Osteoblast (primary cell): Measurements from ENCODE around the gene MAFF. TPM values are rescaled to one million over a fixed set of nuclear protein-coding genes. Genes with fewer than 3 reads are reported as not detected.

Experiments used
- DNase-seq: peaks from one replicate; pipeline ENCODE4 v3.0.0; 2011; ENCODE audit warnings: low spot score, mixed read lengths; ENCODE audit not compliant: insufficient read length; ENCODE audit errors: missing footprints
- H2AFZ ChIP-seq: 2 replicates; pipeline ENCODE4 v1.6.0; 2011; ENCODE audit warnings: mild to moderate bottlenecking, low read length
- H3K27ac ChIP-seq: 2 replicates; pipeline ENCODE4 v1.5.1; 2011; ENCODE audit warnings: mild to moderate bottlenecking, low read depth, low read length, moderate library complexity
- H3K27me3 ChIP-seq: 2 replicates; pipeline ENCODE4 v1.6.0; 2012; ENCODE audit warnings: mild to moderate bottlenecking, control low read depth, inconsistent platforms, low read length, moderate library complexity; ENCODE audit not compliant: insufficient read depth
- H3K36me3 ChIP-seq: 2 replicates; pipeline ENCODE4 v1.5.1; 2011; ENCODE audit warnings: mild to moderate bottlenecking, low read length, control low read depth, moderate library complexity; ENCODE audit not compliant: insufficient read depth
- H3K4me1 ChIP-seq: 2 replicates; pipeline ENCODE4 v1.5.1; 2011; ENCODE audit warnings: mild to moderate bottlenecking, low read length, control low read depth, moderate library complexity; ENCODE audit not compliant: insufficient read depth
- H3K4me2 ChIP-seq: 2 replicates; pipeline ENCODE4 v1.6.0; 2011; ENCODE audit warnings: mild to moderate bottlenecking, low read length; ENCODE audit not compliant: insufficient read depth
- H3K4me3 ChIP-seq: fragments of 200-600 bp; sonication (generic); 3 replicates; pipeline ENCODE4 v1.5.1; 2012; ENCODE audit warnings: mild to moderate bottlenecking, low read length, inconsistent platforms; ENCODE audit not compliant: insufficient read depth
- H3K79me2 ChIP-seq: 2 replicates; pipeline ENCODE4 v1.6.0; 2012; ENCODE audit warnings: mild to moderate bottlenecking, low read length, control low read depth, inconsistent platforms; ENCODE audit not compliant: insufficient read depth
- H3K9me3 ChIP-seq: 2 replicates; pipeline ENCODE4 v1.5.1; 2011; ENCODE audit warnings: low read depth, low read length, control low read depth
- H4K20me1 ChIP-seq: 2 replicates; pipeline ENCODE4 v1.6.0; 2012; ENCODE audit warnings: mild to moderate bottlenecking, low read length, control low read depth; ENCODE audit not compliant: insufficient read depth
- CTCF ChIP-seq: IDR thresholded peaks from 2 replicates; pipeline ENCODE4 v1.5.1; 2011; ENCODE audit warnings: mild to moderate bottlenecking, low read depth, low read length, moderate library complexity; ENCODE audit errors: extremely low read depth
- total RNA-seq: library from RNA; depleted of rRNA; stranded (reverse); fragments of >200 nt; gene quantifications from 2 replicates; pipeline ENCODE4 v1.2.3, GENCODE V29; 2012

Gene MAFF
- total RNA-seq, 1 donor: 22.4 TPM

GRCh38 chr22:38250643-38251340 lies 49.0 kb downstream of the MAFF start:
- H2AFZ ChIP-seq: no peak overlapping the region
- H4K20me1 ChIP-seq: peaks cover 49% of the 10 kb centered on the region
- peak; percentile 9 for DNase-seq
- H3K36me3 ChIP-seq: peaks cover 23% of the 10 kb centered on the region
- H3K27me3 ChIP-seq: no peaks in the 10 kb centered on the region
- no peaks in the 10 kb centered on the region for H3K4me1 ChIP-seq
- TF ChIP-seq CTCF: no peak
- H3K9me3 ChIP-seq: no peaks in the 10 kb centered on the region
- H3K4me2 ChIP-seq: no peak overlapping the region
- no peak overlapping the region for H3K4me3 ChIP-seq
- H3K27ac ChIP-seq: no peak overlapping the region
- peaks cover 95% of the 10 kb centered on the region for H3K79me2 ChIP-seq

GRCh38 chr22:38251341-38251692 lies 49.5 kb downstream of the MAFF start:
- Histone ChIP-seq H3K4me1 (no peaks in the 10 kb centered on the region), H3K36me3 (peaks cover 18% of the 10 kb centered on the region), H2AFZ (no peak overlapping the region), H3K27ac (no peak overlapping the region), H4K20me1 (peaks cover 49% of the 10 kb centered on the region), H3K79me2 (peaks cover 95% of the 10 kb centered on the region), H3K4me2 (no peak overlapping the region), H3K9me3 (no peaks in the 10 kb centered on the region), H3K4me3 (no peak overlapping the region), H3K27me3 (no peaks in the 10 kb centered on the region)
- DNase-seq: peak; percentile 32
- no peak for TF ChIP-seq CTCF

- Histone ChIP-seq H3K4me1 (peaks cover 22% of the 10 kb centered on the region), H3K27me3 (no peaks in the 10 kb centered on the region), H3K9me3 (no peaks in the 10 kb centered on the region), H3K4me2 (no peak overlapping the region), H4K20me1 (peaks cover 22% of the 10 kb centered on the region), H3K79me2 (peaks cover 94% of the 10 kb centered on the region), H2AFZ (no peak overlapping the region), H3K36me3 (no peaks in the 10 kb centered on the region), H3K4me3 (no peak overlapping the region), H3K27ac (no peak overlapping the region)
- TF ChIP-seq CTCF: no peak
- DNase-seq: no peak
Measured at GRCh38 chr22:38255697-38256096, 53.9 kb downstream of the MAFF start.

- peaks cover 94% of the 10 kb centered on the region for H3K79me2 ChIP-seq
- peak overlapping the region; percentile 71 for H2AFZ ChIP-seq
Measured at GRCh38 chr22:38257181-38257580, 55.4 kb downstream of the MAFF start.

More at GRCh38 chr22:38257181-38257580, 55.4 kb downstream of the MAFF start:
- Histone ChIP-seq H3K27ac (peak overlapping the region; percentile 67), H3K9me3 (no peaks in the 10 kb centered on the region), H3K4me2 (peak overlapping the region; percentile 67), H4K20me1 (peaks cover 24% of the 10 kb centered on the region), H3K36me3 (no peaks in the 10 kb centered on the region), H3K27me3 (no peaks in the 10 kb centered on the region), H3K4me1 (peaks cover 35% of the 10 kb centered on the region), H3K4me3 (peak overlapping the region; percentile 12)
- peak; percentile 94 for DNase-seq
- TF ChIP-seq CTCF: no peak
